Tibial artery (tissue), 4 donors: ENCODE data around the gene TEDC1.
"Not testable (repeated sequence)": the region's sequence is repeated elsewhere in the genome, so short reads cannot be mapped to it uniquely, and the experiment has no call there.

Source experiments
- DNase-seq, 2 donors: peaks; one replicate each; pipeline ENCODE4 v3.0.0-alpha.2; 2019
- H3K27ac ChIP-seq, 2 donors: fragments of 200-600 bp; sonication (generic) in 1 of 2; 1 replicate in 1 of 2; 2 replicates in 1 of 2; pipeline ENCODE4 v1.5.1; 2018 to 2019; ENCODE audit warnings: mild to moderate bottlenecking in 1 of 2
- H3K27me3 ChIP-seq, 2 donors: fragments of 200-600 bp; sonication (generic) in 1 of 2; one replicate each; pipeline versions ENCODE4 v1.5.1 to v1.6.0; 2016 to 2019
- H3K36me3 ChIP-seq, 3 donors: fragments of 200-600 bp; sonication (generic) in 2 of 3; one replicate each; pipeline ENCODE4 v1.5.1; 2016 to 2019; ENCODE audit warnings: mild to moderate bottlenecking in 2 of 3
- H3K4me1 ChIP-seq, 4 donors: fragments of 200-600 bp; sonication (generic) in 2 of 4; 1 replicate in 3 of 4; 2 replicates in 1 of 4; pipeline ENCODE4 v1.5.1; 2016 to 2019
- H3K4me3 ChIP-seq, 2 donors: fragments of 200-600 bp; sonication (generic) in 1 of 2; 1 replicate in 1 of 2; 2 replicates in 1 of 2; pipeline ENCODE4 v1.5.1; 2018 to 2019; ENCODE audit warnings: mild to moderate bottlenecking in 2 of 2
- H3K9me3 ChIP-seq, 3 donors: fragments of 200-600 bp; sonication (generic) in 1 of 3; one replicate each; pipeline ENCODE4 v1.5.1; 2016 to 2019
- intact Hi-C: fragments of 100-400 bp; cut with DNase I; formaldehyde crosslinking; loops from one replicate; pipeline ENCODE4 v1.15.0; 2023; ENCODE audit warnings: low total_unique reads
- TF ChIP-seq, protein P1 (sequence below), 2 experiments: fragments of 200-600 bp in 1 of 2; fragments of 450-650 bp in 1 of 2; IDR thresholded peaks; one replicate each; pipeline ENCODE4 v1.5.1; 2017 to 2019; ENCODE audit warnings: antibody characterized with exemption in 2 of 2, mild to moderate bottlenecking in 1 of 2, moderate library complexity in 1 of 2

The TEDC1 gene

GRCh38 chr14:105537580-105538474 is 46.8 kb downstream of the TEDC1 start:
- Histone ChIP-seq H3K36me3 (no peaks in the 10 kb centered on the region), H3K27me3 (peaks cover 0 to 60% of the 10 kb centered on the region in 2 donors), H3K4me1 (peaks cover 0 to 6% (median 2%) of the 10 kb centered on the region in 4 donors), H3K27ac (no peak overlapping the region), H3K4me3 (no peak overlapping the region), H3K9me3 (peaks cover 0 to 5% (median 0%) of the 10 kb centered on the region in 3 donors)
- TF ChIP-seq, protein P1, sequence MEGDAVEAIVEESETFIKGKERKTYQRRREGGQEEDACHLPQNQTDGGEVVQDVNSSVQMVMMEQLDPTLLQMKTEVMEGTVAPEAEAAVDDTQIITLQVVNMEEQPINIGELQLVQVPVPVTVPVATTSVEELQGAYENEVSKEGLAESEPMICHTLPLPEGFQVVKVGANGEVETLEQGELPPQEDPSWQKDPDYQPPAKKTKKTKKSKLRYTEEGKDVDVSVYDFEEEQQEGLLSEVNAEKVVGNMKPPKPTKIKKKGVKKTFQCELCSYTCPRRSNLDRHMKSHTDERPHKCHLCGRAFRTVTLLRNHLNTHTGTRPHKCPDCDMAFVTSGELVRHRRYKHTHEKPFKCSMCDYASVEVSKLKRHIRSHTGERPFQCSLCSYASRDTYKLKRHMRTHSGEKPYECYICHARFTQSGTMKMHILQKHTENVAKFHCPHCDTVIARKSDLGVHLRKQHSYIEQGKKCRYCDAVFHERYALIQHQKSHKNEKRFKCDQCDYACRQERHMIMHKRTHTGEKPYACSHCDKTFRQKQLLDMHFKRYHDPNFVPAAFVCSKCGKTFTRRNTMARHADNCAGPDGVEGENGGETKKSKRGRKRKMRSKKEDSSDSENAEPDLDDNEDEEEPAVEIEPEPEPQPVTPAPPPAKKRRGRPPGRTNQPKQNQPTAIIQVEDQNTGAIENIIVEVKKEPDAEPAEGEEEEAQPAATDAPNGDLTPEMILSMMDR (IDR thresholded peaks at IDR 0.05) = peak; percentile 77 to 99
- intact Hi-C loops = no loop called here
- DNase-seq = peak in 1 of 2 donors; percentile 68

DNA sequence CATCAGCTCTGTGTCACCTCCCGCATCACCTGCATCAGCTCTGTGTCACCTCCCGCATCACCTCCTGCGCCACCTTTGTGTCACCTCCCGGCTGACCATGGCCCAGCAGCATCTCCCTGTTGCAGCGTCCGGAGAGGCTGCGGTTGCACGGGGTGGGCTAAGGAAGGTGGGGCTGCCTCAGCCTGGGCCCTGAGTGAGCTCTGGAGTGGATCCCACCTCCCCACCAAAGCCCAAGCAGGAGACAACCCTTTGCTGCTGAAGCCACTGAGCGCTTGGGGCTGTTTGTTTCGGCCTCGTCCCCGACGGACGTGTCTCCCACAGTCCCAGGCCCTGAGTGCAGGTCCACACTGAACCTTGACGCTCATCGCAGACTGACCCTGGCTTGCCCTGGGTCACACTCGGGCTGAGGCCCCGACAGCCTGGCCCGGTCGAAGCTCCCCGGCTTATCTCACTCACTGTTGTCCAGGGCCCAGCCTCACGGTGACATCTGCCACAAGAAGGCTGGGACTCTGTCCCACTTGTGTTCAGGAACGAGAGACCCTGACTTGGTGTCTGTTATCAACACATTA is 47.5 kb downstream of the TEDC1 start:
- no peak overlapping the region for H3K4me3 ChIP-seq
- peak in 1 of 2 donors; percentile 57 for DNase-seq
- H3K4me1 ChIP-seq = peaks cover 0 to 6% (median 2%) of the 10 kb centered on the region in 4 donors
- H3K27me3 ChIP-seq = peaks cover 0 to 53% of the 10 kb centered on the region in 2 donors
- no peaks in the 10 kb centered on the region for H3K36me3 ChIP-seq
- TF ChIP-seq, protein P1 (IDR thresholded peaks at IDR 0.05) = no peak
- H3K27ac ChIP-seq = no peak overlapping the region
- intact Hi-C loops = no loop called here
- peaks cover 0 to 10% (median 2%) of the 10 kb centered on the region in 3 donors for H3K9me3 ChIP-seq

- Histone ChIP-seq H3K4me3 (no peak overlapping the region), H3K4me1 (peaks cover 0 to 6% (median 2%) of the 10 kb centered on the region in 4 donors), H3K9me3 (peaks cover 0 to 10% (median 2%) of the 10 kb centered on the region in 3 donors), H3K27me3 (peaks cover 0 to 36% of the 10 kb centered on the region in 2 donors), H3K36me3 (no peaks in the 10 kb centered on the region), H3K27ac (no peak overlapping the region)
- no peak for DNase-seq
- intact Hi-C loops = no loop called here
- TF ChIP-seq, protein P1 (IDR thresholded peaks at IDR 0.05) = no peak
Observed at GRCh38 chr14:105540811-105541210, 49.8 kb downstream of the TEDC1 start.

GRCh38 chr14:105541218-105541875 is 50.3 kb downstream of the TEDC1 start:
- Histone ChIP-seq H3K36me3 (no peaks in the 10 kb centered on the region), H3K4me3 (no peak overlapping the region), H3K4me1 (peaks cover 0 to 6% (median 2%) of the 10 kb centered on the region in 4 donors), H3K27me3 (peaks cover 0 to 31% of the 10 kb centered on the region in 2 donors), H3K27ac (no peak overlapping the region), H3K9me3 (peaks cover 0 to 10% (median 2%) of the 10 kb centered on the region in 3 donors)
- no peak for DNase-seq
- intact Hi-C loops = no loop called here
- TF ChIP-seq, protein P1 (IDR thresholded peaks at IDR 0.05) = no peak

DNA sequence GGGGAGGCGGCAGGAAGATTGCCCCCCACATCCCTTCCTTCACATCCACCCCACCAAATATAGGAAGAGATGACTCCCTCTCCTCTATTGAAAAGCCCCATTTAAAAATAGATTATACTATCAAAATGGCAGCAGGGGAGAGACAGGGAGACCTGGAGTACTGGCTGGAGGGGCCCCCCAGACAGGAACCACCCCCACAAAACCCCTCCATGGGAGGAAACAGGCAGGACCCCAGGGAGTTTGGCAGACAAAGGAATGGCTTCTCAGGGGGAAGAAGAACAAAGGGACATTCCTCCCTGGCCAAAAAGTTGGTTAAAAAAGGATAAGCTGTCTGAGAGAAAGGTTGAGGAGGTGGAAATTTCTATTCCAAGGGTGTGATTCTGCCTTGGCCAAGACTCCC is 54.6 kb downstream of the TEDC1 start:
- H3K4me1 ChIP-seq = not testable (repeated sequence)

GRCh38 chr14:105546410-105546809 is 55.4 kb downstream of the TEDC1 start:
- intact Hi-C loops = not testable (repeated sequence)

More for the DNA sequence above, 54.6 kb downstream of the TEDC1 start:
- DNase-seq, intact Hi-C loops, H3K9me3 ChIP-seq, H3K36me3 ChIP-seq, H3K27ac ChIP-seq, H3K4me3 ChIP-seq, H3K27me3 ChIP-seq: not testable (repeated sequence)

DNA sequence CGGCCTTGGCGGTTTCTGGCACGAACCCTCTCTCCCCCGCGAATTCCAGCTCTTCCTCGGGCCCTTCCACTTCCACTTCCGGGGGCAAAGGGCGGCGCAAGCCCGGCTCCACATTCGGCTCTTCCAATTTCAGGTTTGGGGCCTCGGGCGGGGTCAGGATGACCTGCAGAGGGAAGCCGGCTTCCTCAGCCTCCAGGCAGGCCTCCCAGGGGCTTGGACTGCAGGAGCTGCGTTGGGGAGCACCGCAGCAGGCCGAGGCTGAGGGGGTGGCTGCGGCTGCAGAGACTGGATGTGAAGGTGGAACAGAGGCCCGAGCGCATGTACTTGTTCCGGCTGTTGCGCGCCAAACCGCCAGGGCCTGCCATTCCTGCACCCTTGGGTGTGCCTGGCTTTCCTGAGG is 56.0 kb downstream of the TEDC1 start:
- H3K27ac ChIP-seq, H3K27me3 ChIP-seq, DNase-seq, H3K36me3 ChIP-seq, H3K4me1 ChIP-seq, H3K4me3 ChIP-seq, H3K9me3 ChIP-seq, intact Hi-C loops: not testable (repeated sequence)

More at GRCh38 chr14:105546410-105546809, 55.4 kb downstream of the TEDC1 start:
- not testable (repeated sequence) for H3K27me3 ChIP-seq, DNase-seq, H3K4me3 ChIP-seq, H3K9me3 ChIP-seq, H3K27ac ChIP-seq, H3K4me1 ChIP-seq, H3K36me3 ChIP-seq
